ENCODE results near the gene AGPAT3.

AGPAT3 gene

DNA sequence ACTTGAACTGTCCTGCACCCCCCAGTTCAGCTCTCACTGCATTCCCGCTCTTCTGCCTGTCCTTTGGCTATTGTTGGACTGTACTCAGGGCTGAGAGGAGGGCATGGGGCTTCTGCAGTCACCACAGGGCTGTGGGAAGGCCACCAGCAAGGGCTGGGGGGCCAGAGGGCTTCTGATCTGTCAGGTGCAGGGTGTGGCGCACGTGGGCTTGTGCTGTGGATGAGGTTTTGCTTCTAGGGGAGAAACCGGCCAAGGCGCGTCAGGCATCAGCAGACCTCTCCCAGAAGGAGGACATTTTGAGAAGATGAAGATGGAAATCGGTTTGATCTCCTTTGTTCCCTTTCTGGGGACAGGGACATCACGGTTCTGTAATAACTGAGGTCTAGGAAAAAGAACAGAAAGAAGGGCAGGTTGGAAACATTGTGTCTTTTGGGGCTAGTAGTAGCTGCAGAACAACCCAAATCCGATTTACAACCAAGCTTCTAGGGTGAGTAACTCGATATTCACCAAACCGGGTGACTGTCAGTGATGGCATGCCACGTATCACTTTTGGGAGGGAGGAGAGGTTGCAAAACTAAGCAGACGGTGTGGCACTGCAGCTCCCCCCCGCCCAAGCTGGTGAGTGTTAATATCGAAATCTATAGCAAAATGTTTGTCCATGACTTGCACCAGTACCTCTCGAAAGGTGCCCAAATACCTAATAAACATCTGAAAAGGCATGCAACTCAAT lies 40.9 kb downstream of the AGPAT3 start:
- TF ChIP-seq, protein P1, sequence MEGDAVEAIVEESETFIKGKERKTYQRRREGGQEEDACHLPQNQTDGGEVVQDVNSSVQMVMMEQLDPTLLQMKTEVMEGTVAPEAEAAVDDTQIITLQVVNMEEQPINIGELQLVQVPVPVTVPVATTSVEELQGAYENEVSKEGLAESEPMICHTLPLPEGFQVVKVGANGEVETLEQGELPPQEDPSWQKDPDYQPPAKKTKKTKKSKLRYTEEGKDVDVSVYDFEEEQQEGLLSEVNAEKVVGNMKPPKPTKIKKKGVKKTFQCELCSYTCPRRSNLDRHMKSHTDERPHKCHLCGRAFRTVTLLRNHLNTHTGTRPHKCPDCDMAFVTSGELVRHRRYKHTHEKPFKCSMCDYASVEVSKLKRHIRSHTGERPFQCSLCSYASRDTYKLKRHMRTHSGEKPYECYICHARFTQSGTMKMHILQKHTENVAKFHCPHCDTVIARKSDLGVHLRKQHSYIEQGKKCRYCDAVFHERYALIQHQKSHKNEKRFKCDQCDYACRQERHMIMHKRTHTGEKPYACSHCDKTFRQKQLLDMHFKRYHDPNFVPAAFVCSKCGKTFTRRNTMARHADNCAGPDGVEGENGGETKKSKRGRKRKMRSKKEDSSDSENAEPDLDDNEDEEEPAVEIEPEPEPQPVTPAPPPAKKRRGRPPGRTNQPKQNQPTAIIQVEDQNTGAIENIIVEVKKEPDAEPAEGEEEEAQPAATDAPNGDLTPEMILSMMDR (IDR thresholded peaks at IDR 0.05; ENCODE audit: low read depth, low read length) = no peak
- DNase-seq (ENCODE audit: low read depth, low spot score) = no peak
- in situ Hi-C loops (cut with HindIII; ENCODE audit: low sequenced_read_pairs) = no loop called here
- no peak overlapping the region for H3K4me3 ChIP-seq (ENCODE audit: low read depth, low read length)

DNA sequence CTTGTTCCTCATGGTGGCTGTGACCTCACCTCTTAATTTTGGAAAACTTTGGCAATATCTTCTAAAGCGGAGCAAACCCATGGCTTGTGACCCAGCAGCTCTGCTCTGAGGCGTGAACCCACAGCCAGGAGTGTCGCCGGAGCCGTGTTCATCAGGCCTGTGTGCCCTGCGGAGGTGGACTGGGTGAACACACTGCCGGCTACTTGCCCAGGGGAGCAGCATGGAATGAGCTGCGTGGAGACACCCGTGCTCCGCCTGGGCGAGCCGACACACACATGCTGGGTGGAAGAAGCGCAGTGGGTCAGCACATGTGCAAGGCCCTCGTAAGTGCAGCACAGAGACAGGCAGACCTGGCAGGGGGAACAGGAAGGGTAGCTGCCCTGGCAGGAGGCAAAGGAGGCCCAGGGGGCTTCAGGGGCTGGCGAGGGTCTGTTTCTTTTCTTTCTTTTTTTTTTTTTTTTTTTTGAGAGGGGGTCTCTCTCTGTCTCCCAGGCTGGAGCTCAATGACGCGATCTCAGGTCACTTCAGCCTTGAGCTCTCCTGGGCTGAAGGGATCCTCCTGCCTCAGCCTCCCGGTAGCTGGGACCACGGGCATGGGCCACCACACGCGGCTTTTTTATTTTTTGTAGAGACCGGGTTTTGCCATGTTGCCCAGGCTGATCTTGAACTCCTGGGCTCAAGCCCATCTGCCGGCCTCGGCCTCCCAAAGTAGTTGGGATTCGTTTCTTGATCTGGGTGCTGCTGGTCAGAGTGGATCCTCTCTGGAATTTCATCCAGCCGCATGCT lies 41.8 kb downstream of the AGPAT3 start:
- H3K4me3 ChIP-seq (ENCODE audit: low read depth, low read length) = no peak overlapping the region
- in situ Hi-C loops (cut with HindIII; ENCODE audit: low sequenced_read_pairs) = no loop called here
- no peak for DNase-seq (ENCODE audit: low read depth, low spot score)
- TF ChIP-seq, protein P1 (IDR thresholded peaks at IDR 0.05; ENCODE audit: low read depth, low read length) = no peak

DNA sequence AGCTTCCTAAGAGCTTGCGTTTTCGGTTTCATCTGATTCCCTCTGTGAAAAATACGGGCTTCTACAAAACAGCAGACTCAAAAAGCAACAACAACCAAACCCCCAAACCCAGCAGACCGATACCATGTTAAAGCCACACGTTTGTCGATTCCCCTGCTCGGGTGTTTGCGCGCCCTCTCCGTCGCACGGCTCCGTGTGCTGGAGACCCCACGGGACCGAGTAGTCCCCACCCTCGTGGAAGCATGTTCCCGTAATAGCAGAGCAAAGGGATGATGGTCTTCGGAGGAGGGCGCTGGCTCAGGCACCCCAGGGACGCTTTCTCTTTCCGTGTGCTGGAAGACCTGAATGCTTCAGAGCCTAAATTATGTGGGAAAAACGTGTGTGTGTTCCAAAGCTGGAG lies 42.7 kb downstream of the AGPAT3 start:
- no peak for DNase-seq (ENCODE audit: low read depth, low spot score)
- TF ChIP-seq, protein P1 (IDR thresholded peaks at IDR 0.05; ENCODE audit: low read depth, low read length) = no peak
- H3K4me3 ChIP-seq (ENCODE audit: low read depth, low read length) = no peak overlapping the region
- in situ Hi-C loops (cut with HindIII; ENCODE audit: low sequenced_read_pairs) = no loop called here

DNA sequence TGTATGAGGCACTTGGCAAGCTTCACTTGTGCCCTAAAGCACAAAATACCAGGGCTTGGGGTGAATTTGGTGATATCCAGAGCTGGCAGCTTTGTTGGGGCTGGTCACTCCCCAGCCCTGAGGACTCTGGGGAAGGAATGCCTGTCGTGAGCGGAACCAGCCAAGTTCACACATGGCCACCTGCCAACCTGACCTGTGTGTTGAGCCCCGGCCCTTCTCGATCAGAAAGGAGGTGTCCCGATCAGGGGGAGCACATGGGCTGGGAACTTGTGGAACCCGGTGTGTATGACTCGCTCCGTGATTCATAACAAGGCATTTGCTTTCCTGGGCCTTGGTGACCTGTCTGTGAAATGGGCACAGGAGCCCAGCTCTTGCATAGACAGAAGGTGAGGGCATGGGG lies 43.1 kb downstream of the AGPAT3 start:
- DNase-seq (ENCODE audit: low read depth, low spot score) = no peak
- H3K4me3 ChIP-seq (ENCODE audit: low read depth, low read length) = no peak overlapping the region
- TF ChIP-seq, protein P1 (IDR thresholded peaks at IDR 0.05; ENCODE audit: low read depth, low read length) = no peak
- in situ Hi-C loops (cut with HindIII; ENCODE audit: low sequenced_read_pairs) = no loop called here

DNA sequence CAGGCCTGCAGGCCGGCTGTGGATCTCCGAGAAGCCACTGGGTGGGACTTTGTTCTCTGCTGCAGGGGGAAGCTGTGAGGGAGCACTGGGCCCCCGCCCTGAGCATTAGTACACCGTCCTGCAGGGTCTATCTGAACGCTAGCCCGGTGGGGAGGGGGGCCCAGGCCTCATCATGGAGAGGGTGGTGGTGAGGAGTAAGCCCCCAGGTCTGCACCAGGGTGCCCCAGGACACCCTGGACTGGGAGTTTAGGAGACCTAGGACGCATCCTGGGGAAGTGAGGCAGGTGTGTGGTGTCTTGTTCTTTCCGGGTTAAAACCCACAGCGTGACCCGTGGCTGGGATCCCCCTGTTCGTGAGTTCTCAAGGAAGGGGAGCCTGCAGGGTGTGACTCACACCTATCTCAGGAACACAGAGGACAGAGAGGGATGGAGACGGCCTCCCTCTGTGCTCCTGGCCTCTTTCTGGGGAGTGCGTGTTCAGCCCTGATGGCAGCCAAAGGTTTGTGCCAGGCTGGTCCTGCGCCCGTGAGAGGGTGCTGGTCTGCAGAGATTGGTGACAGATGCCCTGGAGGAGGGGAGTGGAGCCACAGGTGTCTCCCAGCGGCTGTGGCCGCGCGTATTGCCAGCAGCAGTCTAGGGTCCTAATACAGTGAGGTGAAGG lies 44.8 kb downstream of the AGPAT3 start:
- no peak overlapping the region for H3K4me3 ChIP-seq (ENCODE audit: low read depth, low read length)
- TF ChIP-seq, protein P1 (IDR thresholded peaks at IDR 0.05; ENCODE audit: low read depth, low read length) = no peak
- DNase-seq (ENCODE audit: low read depth, low spot score) = no peak
- in situ Hi-C loops (cut with HindIII; ENCODE audit: low sequenced_read_pairs) = no loop called here

DNA sequence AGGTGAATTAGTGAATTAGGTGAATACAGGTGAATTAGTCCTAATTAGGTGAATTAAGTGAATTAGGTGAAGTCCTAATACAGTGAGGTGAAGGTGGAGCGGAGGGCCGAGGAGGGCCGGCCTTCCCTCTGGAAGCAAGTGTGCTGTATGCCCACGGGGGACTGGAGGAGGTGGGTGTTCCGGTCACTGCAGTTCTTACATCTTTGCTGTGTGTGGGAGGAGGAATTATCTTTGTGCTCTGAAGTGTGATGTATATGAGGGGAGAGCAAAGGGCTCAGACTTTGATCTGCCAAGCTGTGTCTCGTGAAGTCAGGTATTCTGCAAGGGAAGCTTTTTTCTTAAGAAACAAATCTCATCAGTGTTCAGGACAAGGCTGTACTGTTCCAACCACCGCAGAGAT lies 45.4 kb downstream of the AGPAT3 start:
- H3K4me3 ChIP-seq (ENCODE audit: low read depth, low read length) = no peak overlapping the region
- in situ Hi-C loops (cut with HindIII; ENCODE audit: low sequenced_read_pairs) = no loop called here
- TF ChIP-seq, protein P1 (IDR thresholded peaks at IDR 0.05; ENCODE audit: low read depth, low read length) = no peak
- no peak for DNase-seq (ENCODE audit: low read depth, low spot score)
